ENCODE results near the gene CCDC157. TPM values are rescaled to one million over a fixed set of nuclear protein-coding genes. Genes with fewer than 3 reads are reported as not detected.

The CCDC157 gene
- total RNA-seq, 1 donor from 2014 or later = 2.9 TPM

DNA sequence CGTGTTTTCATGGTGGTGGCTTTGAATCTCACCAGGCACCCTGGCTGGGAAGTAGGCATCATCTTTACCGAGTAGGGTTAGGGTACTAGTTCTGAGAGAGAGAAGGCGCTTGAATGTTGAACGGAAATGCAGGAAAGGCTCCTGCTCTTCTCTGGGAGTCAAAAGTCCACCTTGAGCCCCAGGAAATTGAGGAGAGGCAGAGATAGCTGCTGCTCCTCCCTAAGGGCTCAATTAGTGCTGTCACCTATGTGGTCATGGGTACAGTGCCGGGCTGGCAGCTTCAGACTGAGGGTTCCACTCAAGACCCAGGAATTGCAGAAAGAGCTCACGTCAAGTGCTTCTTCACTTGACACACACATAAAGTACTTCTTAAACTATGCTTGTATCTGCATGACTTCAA lies 1.7 kb downstream of the CCDC157 start:
- peak overlapping the region; percentile 72 for H3K4me3 Mint-ChIP-seq
- DNase-seq = no peak
- peaks cover 22% of the 10 kb centered on the region for H3K36me3 Mint-ChIP-seq (ENCODE audit: low read depth)
- ChIA-PET CTCF (interaction anchor here (0.8 to 1.4 kb wide), 2 partner anchors 29 to 70 kb away, joined by 3 to 4 read pairs; partner anchors contain the start of gene RNF215), POLR2A (interaction anchor here (0.6 kb wide), 1 partner anchor 88 kb away, joined by 3 read pairs; no protein-coding TSS in a partner anchor)
- intact Hi-C loops (cut with micrococcal nuclease) = loop anchor here (5.0 kb wide), 1 partner anchor 1134 kb away; no protein-coding TSS in a partner anchor
- H3K27me3 Mint-ChIP-seq = no peaks in the 10 kb centered on the region
- peaks cover 38% of the 10 kb centered on the region for H3K4me1 Mint-ChIP-seq
- no peaks in the 10 kb centered on the region for H3K9me3 Mint-ChIP-seq
- TF ChIP-seq, protein P1, sequence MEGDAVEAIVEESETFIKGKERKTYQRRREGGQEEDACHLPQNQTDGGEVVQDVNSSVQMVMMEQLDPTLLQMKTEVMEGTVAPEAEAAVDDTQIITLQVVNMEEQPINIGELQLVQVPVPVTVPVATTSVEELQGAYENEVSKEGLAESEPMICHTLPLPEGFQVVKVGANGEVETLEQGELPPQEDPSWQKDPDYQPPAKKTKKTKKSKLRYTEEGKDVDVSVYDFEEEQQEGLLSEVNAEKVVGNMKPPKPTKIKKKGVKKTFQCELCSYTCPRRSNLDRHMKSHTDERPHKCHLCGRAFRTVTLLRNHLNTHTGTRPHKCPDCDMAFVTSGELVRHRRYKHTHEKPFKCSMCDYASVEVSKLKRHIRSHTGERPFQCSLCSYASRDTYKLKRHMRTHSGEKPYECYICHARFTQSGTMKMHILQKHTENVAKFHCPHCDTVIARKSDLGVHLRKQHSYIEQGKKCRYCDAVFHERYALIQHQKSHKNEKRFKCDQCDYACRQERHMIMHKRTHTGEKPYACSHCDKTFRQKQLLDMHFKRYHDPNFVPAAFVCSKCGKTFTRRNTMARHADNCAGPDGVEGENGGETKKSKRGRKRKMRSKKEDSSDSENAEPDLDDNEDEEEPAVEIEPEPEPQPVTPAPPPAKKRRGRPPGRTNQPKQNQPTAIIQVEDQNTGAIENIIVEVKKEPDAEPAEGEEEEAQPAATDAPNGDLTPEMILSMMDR (IDR thresholded peaks at IDR 0.05) = no peak
- no peak overlapping the region for H3K27ac Mint-ChIP-seq
- no peak for ATAC-seq (ENCODE audit: low read depth)

GRCh38 chr22:30361916-30362650 lies 5.3 kb downstream of the CCDC157 start:
- H3K4me3 Mint-ChIP-seq = no peak overlapping the region
- TF ChIP-seq, protein P1 (IDR thresholded peaks at IDR 0.05) = no peak
- H3K36me3 Mint-ChIP-seq (ENCODE audit: low read depth) = peaks cover 2% of the 10 kb centered on the region
- H3K9me3 Mint-ChIP-seq = no peaks in the 10 kb centered on the region
- H3K27me3 Mint-ChIP-seq = no peaks in the 10 kb centered on the region
- H3K27ac Mint-ChIP-seq = no peak overlapping the region
- ChIA-PET POLR2A (no interaction called here), CTCF (no interaction called here)
- intact Hi-C loops (cut with micrococcal nuclease) = no loop called here
- DNase-seq (no peak), ATAC-seq (ENCODE audit: low read depth) (no peak)
- peaks cover 7% of the 10 kb centered on the region for H3K4me1 Mint-ChIP-seq

GRCh38 chr22:30362651-30363281 lies 6.0 kb downstream of the CCDC157 start:
- Mint-ChIP-seq H3K36me3 (ENCODE audit: low read depth) (no peaks in the 10 kb centered on the region), H3K4me1 (peaks cover 3% of the 10 kb centered on the region), H3K9me3 (no peaks in the 10 kb centered on the region), H3K27ac (no peak overlapping the region), H3K27me3 (no peaks in the 10 kb centered on the region), H3K4me3 (no peak overlapping the region)
- no peak for ATAC-seq (ENCODE audit: low read depth)
- POLR2A ChIA-PET = no interaction called here
- CTCF ChIA-PET = no interaction called here
- TF ChIP-seq, protein P1 (IDR thresholded peaks at IDR 0.05) = no peak
- no peak for DNase-seq
- intact Hi-C loops (cut with micrococcal nuclease) = no loop called here

- Mint-ChIP-seq H3K27ac (no peak overlapping the region), H3K36me3 (ENCODE audit: low read depth) (peaks cover 1% of the 10 kb centered on the region), H3K4me1 (no peaks in the 10 kb centered on the region), H3K9me3 (no peaks in the 10 kb centered on the region), H3K27me3 (no peaks in the 10 kb centered on the region), H3K4me3 (no peak overlapping the region)
- intact Hi-C loops (cut with micrococcal nuclease) = no loop called here
- ATAC-seq (ENCODE audit: low read depth) = no peak
- no peak for DNase-seq
- POLR2A ChIA-PET = interaction anchor here (0.7 kb wide), 1 partner anchor 56 kb away, joined by 3 read pairs; no protein-coding TSS in a partner anchor
- TF ChIP-seq, protein P1 (IDR thresholded peaks at IDR 0.05) = no peak
- CTCF ChIA-PET = no interaction called here
Observed at GRCh38 chr22:30365891-30366290, 9.1 kb downstream of the CCDC157 start.

DNA sequence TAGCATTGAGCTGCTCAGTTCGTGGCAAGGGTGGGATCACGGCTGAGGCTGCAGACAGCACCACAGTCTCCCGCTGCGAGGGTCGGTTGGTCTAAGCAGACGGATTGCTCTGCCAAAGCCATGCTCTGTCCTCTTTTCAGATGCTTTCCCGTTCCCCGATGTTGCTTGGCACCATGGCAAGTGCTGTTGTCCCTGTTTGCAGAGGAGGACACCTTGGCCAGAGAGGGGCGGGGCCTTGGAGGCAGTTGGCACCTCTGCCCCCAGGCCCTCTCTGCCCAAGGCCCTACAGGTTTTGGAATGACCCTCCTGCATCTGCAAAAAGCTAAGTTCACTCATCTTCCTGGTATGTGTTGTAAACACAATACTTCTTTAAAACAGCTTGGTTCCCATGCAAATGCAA lies 11.6 kb downstream of the CCDC157 start:
- ChIA-PET CTCF (no interaction called here), POLR2A (interaction anchor here (1.1 kb wide), 1 partner anchor 55 kb away, joined by 7 read pairs; no protein-coding TSS in a partner anchor)
- TF ChIP-seq, protein P1 (IDR thresholded peaks at IDR 0.05) = no peak
- H3K9me3 Mint-ChIP-seq = no peaks in the 10 kb centered on the region
- H3K36me3 Mint-ChIP-seq (ENCODE audit: low read depth) = peaks cover 1% of the 10 kb centered on the region
- no peak for ATAC-seq (ENCODE audit: low read depth)
- H3K4me1 Mint-ChIP-seq = no peaks in the 10 kb centered on the region
- H3K27ac Mint-ChIP-seq = no peak overlapping the region
- DNase-seq = no peak
- H3K27me3 Mint-ChIP-seq = no peaks in the 10 kb centered on the region
- intact Hi-C loops (cut with micrococcal nuclease) = no loop called here
- no peak overlapping the region for H3K4me3 Mint-ChIP-seq
